HEK293 (cell line): ENCODE measurements around the gene PZP.

Source experiments
- CTCF ChIA-PET: fragments of 350-600 bp; formaldehyde crosslinking; extraction: SDS; loops from one replicate; lab custom pipeline; 2021; ENCODE audit warnings: antibody characterized with exemption; lab: Yijun Ruan, JAX
- POLR2A ChIA-PET: fragments of 300-600 bp; formaldehyde crosslinking; extraction: SDS; loops from one replicate; lab custom pipeline; 2020; ENCODE audit warnings: antibody characterized with exemption, inconsistent platforms; lab: Yijun Ruan, JAX
- H3K27ac ChIP-seq: fragments of 200-500 bp; sonication (Bioruptor generic); 2 replicates; pipeline ENCODE4 v1.5.1; 2014; ENCODE audit warnings: low read depth, low read length, control low read depth, inconsistent platforms; ENCODE audit errors: extremely low read depth
- H3K36me3 ChIP-seq, 2 experiments: fragments of 200-500 bp in 1 of 2; sonication (Bioruptor generic) in 1 of 2; 1 replicate in 1 of 2; 2 replicates in 1 of 2; pipeline ENCODE4 v1.5.1; 2014 to 2017; ENCODE audit warnings: inconsistent platforms in 2 of 2, low read length in 2 of 2; ENCODE audit not compliant: control insufficient read depth in 2 of 2, insufficient read depth in 1 of 2
- H3K4me1 ChIP-seq: fragments of 200-500 bp; sonication (Bioruptor generic); 2 replicates; pipeline ENCODE4 v1.5.1; 2014; ENCODE audit warnings: mild to moderate bottlenecking, low read length, inconsistent platforms; ENCODE audit not compliant: control insufficient read depth, insufficient read depth
- H3K4me3 ChIP-seq: 2 replicates; pipeline ENCODE4 v1.5.1; 2011; ENCODE audit warnings: low read depth, mild to moderate bottlenecking, control low read depth, low read length, moderate library complexity
- H3K9me3 ChIP-seq: fragments of 200-500 bp; sonication (Bioruptor generic); 2 replicates; pipeline ENCODE4 v1.5.1; 2014; ENCODE audit warnings: low read depth, low read length, inconsistent platforms; ENCODE audit not compliant: control insufficient read depth, insufficient read depth
- BCL6B ChIP-seq: fragments of 450-650 bp; formaldehyde crosslinking; IDR thresholded peaks from 2 replicates; pipeline ENCODE4 v1.5.1; 2017; ENCODE audit warnings: missing biosample characterization, missing genetic modification characterization
- EGR2 ChIP-seq: fragments of 450-650 bp; formaldehyde crosslinking; IDR thresholded peaks from 2 replicates; pipeline ENCODE4 v1.5.1; 2016; ENCODE audit warnings: low read depth, missing biosample characterization, missing genetic modification characterization
- GLI2 ChIP-seq: fragments of 450-650 bp; formaldehyde crosslinking; IDR thresholded peaks from 2 replicates; pipeline ENCODE4; 2017; ENCODE audit warnings: missing biosample characterization, missing genetic modification characterization, low read depth, borderline replicate concordance
- PATZ1 ChIP-seq: fragments of 450-650 bp; formaldehyde crosslinking; IDR thresholded peaks from 2 replicates; pipeline ENCODE4 v1.5.1; 2016; ENCODE audit warnings: missing biosample characterization, missing genetic modification characterization
- ZBTB6 ChIP-seq: fragments of 450-650 bp; formaldehyde crosslinking; IDR thresholded peaks from 2 replicates; pipeline ENCODE4 v1.5.1; 2017; ENCODE audit warnings: missing biosample characterization, missing genetic modification characterization
- ZIC2 ChIP-seq: fragments of 450-650 bp; formaldehyde crosslinking; IDR thresholded peaks from 2 replicates; pipeline ENCODE4 v1.5.1; 2016; ENCODE audit warnings: missing biosample characterization, missing genetic modification characterization
- ZNF202 ChIP-seq: fragments of 450-650 bp; formaldehyde crosslinking; IDR thresholded peaks from 2 replicates; pipeline ENCODE4 v1.5.1; 2016; ENCODE audit warnings: missing biosample characterization, missing genetic modification characterization, borderline replicate concordance
- ZNF26 ChIP-seq: fragments of 450-650 bp; formaldehyde crosslinking; IDR thresholded peaks from 2 replicates; pipeline ENCODE4 v1.5.1; 2016; ENCODE audit warnings: missing biosample characterization, missing genetic modification characterization
- ZNF280D ChIP-seq: fragments of 450-650 bp; formaldehyde crosslinking; IDR thresholded peaks from 2 replicates; pipeline ENCODE4 v1.5.1; 2016; ENCODE audit warnings: missing biosample characterization, missing genetic modification characterization
- ZNF423 ChIP-seq: fragments of 450-650 bp; formaldehyde crosslinking; IDR thresholded peaks from 2 replicates; pipeline ENCODE4 v1.5.1; 2016; ENCODE audit warnings: missing biosample characterization, missing genetic modification characterization
- ZNF513 ChIP-seq: fragments of 450-650 bp; IDR thresholded peaks from 2 replicates; pipeline ENCODE4 v1.5.1; 2018; ENCODE audit warnings: missing biosample characterization, missing genetic modification characterization
- ZNF596 ChIP-seq: fragments of 450-650 bp; IDR thresholded peaks from 2 replicates; pipeline ENCODE4 v1.5.0; 2018; ENCODE audit warnings: missing biosample characterization, mild to moderate bottlenecking, missing genetic modification characterization, moderate library complexity
- ZNF621 ChIP-seq: fragments of 450-650 bp; formaldehyde crosslinking; IDR thresholded peaks from 2 replicates; pipeline ENCODE4 v1.5.1; 2017; ENCODE audit warnings: missing biosample characterization, missing genetic modification characterization
- ZNF677 ChIP-seq: fragments of 450-650 bp; IDR thresholded peaks from 2 replicates; pipeline ENCODE4 v1.5.0; 2018; ENCODE audit warnings: missing biosample characterization, mild to moderate bottlenecking, missing genetic modification characterization, moderate library complexity
- ZNF747 ChIP-seq: fragments of 450-650 bp; formaldehyde crosslinking; IDR thresholded peaks from 2 replicates; pipeline ENCODE4 v1.5.1; 2016; ENCODE audit warnings: missing biosample characterization, missing genetic modification characterization
- ZSCAN18 ChIP-seq: fragments of 450-650 bp; formaldehyde crosslinking; IDR thresholded peaks from 2 replicates; pipeline ENCODE4 v1.5.1; 2016; ENCODE audit warnings: missing biosample characterization, missing genetic modification characterization

PZP gene

GRCh38 chr12:9114946-9115345, 93.2 kb downstream of the PZP start (continued):
- no peak for TF ChIP-seq PATZ1 (tag by site-specific recombination)
- TF ChIP-seq ZNF596 (tag by site-specific recombination): no peak
- TF ChIP-seq ZNF202 (tag by site-specific recombination): no peak
- TF ChIP-seq GLI2 (tag by site-specific recombination): no peak
- no peak for TF ChIP-seq ZNF747 (tag by site-specific recombination)
- no peak for TF ChIP-seq ZNF621 (tag by site-specific recombination)
- TF ChIP-seq, all 188 proteins: peak for 0

GRCh38 chr12:9113987-9114309, 94.2 kb downstream of the PZP start:
- no peak overlapping the region for H3K4me3 ChIP-seq
- H3K27ac ChIP-seq: no peak overlapping the region
- no peaks in the 10 kb centered on the region for H3K4me1 ChIP-seq
- POLR2A ChIA-PET: no interaction called here
- no peaks in the 10 kb centered on the region for H3K36me3 ChIP-seq
- H3K9me3 ChIP-seq: no peaks in the 10 kb centered on the region
- CTCF ChIA-PET: no interaction called here
- TF ChIP-seq BCL6B (no peak), ZNF513 (tag by site-specific recombination) (no peak), EGR2 (tag by site-specific recombination) (no peak), ZSCAN18 (tag by site-specific recombination) (no peak), ZNF26 (tag by site-specific recombination) (no peak), ZNF423 (tag by site-specific recombination) (no peak), ZBTB6 (no peak), ZNF280D (tag by site-specific recombination) (no peak), ZNF677 (no peak), ZIC2 (tag by site-specific recombination) (no peak)
